HG02885 (cell line): ENCODE measurements around the gene ANO10.
A peak's percentile ranks its signal among the peaks of the same experiment; 100 is the strongest.
"Not testable (repeated sequence)": the region's sequence is repeated elsewhere in the genome, so short reads cannot be mapped to it uniquely, and the experiment has no call there.

Experiments
- ATAC-seq: cut with Tn5 transposase; IDR thresholded peaks from one replicate; pipeline ENCODE4 v1.9.1; 2021; ENCODE audit warnings: mild to moderate bottlenecking; ENCODE audit not compliant: unreplicated experiment, poor library complexity

The ANO10 gene

DNA sequence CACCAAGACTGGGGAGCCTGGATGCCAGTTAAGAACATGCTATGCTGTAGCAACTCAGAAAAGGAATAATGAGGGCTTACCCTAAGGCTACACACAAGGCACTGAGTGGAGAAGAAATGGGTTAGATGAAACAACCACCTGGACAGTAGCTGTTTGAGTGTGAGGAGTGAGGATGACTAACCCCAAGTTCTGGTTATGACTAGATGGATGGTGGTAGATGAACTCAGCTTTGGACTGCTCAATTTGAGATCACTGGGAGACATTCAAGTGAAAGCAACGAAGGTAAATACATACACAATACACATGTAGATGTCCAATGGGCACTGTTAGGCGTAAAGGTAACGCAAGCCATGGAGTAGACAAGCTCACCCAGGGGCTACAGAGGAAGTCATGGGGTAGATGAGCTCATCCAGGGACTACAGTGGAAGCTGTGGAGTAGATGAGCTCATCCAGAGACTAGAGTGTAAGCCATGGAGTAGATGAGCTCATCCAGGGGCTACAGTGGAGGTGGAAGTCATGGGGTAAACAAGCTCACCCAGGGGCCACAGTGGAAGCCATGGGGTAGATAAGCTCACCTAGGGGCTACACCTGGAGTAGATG lies 98.3 kb downstream of the ANO10 start:
- ATAC-seq, result peak; percentile 94

GRCh38 chr3:43522727-43523362 lies 99.0 kb downstream of the ANO10 start:
- ATAC-seq, result no peak

DNA sequence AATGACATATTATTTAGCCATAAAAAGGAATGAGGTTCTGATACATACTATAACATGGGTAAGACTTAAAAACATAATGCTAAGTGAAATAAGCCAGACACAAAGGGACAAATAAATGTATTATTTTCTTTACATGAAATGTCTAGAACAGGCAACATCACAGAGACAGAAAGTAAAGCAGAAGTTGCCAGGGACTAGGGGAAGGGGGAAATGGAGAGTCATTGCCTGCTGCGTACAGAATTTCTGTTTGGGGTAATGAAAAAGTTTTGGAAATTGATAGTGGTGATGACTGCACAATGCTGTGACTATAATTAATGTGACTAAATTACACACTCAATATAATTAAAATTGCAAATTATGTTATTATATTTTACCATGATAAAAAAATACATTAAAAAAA lies 99.9 kb downstream of the ANO10 start:
- ATAC-seq, result no peak

DNA sequence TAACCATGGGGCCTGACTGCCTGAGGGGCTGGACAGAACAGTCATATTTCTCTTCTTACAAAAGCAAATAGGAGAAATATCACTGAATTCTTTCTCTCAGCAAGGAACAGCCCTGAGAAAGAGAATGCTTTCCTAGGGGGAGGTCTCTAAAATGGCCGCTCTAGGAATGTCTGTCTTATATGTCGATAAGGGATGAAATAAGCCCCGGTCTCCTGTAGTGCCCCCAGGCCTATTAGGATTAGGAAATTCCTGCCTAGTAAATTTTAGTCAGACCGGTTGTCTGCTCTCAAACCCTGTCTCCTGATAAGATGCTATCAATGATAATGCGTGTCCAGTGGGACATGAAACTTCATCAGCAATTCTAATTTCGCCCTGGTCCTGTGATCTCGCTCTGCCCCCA lies 103.3 kb downstream of the ANO10 start:
- not testable (repeated sequence) for ATAC-seq

GRCh38 chr3:43515970-43516635 lies 105.7 kb downstream of the ANO10 start:
- no peak for ATAC-seq

GRCh38 chr3:43515208-43515917 lies 106.4 kb downstream of the ANO10 start:
- ATAC-seq, result no peak

- no peak for ATAC-seq
Measured at GRCh38 chr3:43512754-43513404, 108.9 kb downstream of the ANO10 start.

- ATAC-seq, result no peak
Measured at GRCh38 chr3:43506644-43507043, 115.2 kb downstream of the ANO10 start.

GRCh38 chr3:43505351-43505750 lies 116.5 kb downstream of the ANO10 start:
- no peak for ATAC-seq

DNA sequence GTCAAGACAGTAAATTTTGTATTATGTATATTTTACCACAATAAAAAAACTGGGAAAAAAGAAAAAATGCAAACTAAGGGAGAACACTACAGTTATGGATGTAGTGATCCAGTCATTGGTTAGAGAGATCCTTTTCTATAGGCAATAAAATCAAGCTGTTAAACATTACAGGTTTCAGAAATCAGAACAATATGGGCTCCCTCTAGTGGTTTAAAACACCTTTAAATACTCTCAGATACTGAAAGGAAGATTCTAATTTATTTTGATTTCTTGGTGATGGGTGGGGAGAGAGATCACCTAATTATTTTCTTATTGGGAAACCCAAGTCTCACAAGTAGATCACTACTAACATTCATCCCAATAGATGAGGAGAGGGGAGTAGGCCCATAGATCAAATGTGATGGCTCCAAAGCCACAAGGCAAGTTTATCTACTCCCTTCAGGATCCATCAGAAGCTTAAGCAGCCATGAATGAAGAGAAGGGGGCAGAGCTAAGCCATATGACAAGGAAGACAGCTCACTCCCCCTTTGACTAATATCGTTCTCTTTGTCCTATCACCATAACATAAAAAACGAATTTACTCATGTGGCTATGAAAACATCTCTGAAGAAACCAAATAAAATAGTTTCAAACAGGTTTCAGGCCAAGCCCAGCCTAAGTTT lies 118.6 kb downstream of the ANO10 start:
- ATAC-seq, result no peak

- no peak for ATAC-seq
Measured at GRCh38 chr3:43499256-43499655, 122.6 kb downstream of the ANO10 start.

DNA sequence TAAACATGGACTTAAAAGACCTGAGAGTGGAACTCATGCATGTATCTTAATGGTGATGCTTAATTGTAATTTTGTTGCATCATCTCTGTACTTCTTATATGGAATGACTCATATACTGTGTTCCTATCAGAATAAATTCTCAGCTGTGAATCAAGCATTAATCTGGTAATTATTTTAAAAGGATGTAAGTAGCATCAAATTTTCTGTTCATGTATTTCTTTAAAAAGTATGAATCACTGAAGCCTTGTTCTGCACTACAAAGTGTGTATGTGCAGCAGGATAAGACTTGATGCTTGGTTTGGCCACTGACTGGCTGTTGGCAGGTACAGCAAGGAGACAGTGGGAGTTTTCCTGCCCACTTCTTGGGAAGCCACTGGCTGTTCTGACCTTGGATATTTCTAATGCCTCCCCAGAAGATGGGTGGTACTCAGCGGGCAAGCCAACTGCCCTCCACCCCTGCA lies 123.9 kb downstream of the ANO10 start:
- no peak for ATAC-seq

DNA sequence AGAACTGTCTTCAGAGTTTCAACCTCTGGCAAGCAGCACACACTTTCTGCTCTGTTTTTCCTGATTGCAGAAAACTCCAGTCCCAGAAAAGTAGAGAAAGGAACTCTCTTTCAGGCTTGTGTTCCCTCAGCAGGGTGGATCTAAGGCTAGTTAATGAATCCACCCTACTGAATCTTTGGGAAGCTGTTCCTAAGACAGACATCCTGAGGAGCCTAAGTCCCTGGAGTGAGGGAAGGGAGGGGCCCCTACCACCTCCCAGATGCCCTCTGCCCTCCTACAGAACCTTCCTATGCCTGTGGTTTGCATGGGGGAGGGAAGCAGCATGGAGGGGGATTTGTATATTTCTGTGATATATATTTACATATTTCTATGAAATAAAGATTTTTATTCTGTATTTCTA lies 124.4 kb downstream of the ANO10 start:
- no peak for ATAC-seq

GRCh38 chr3:43496740-43497375 lies 125.0 kb downstream of the ANO10 start:
- no peak for ATAC-seq

GRCh38 chr3:43492932-43493331 lies 128.9 kb downstream of the ANO10 start:
- ATAC-seq, result not testable (repeated sequence)

- not testable (repeated sequence) for ATAC-seq
Measured at GRCh38 chr3:43491807-43492206, 130.0 kb downstream of the ANO10 start.

DNA sequence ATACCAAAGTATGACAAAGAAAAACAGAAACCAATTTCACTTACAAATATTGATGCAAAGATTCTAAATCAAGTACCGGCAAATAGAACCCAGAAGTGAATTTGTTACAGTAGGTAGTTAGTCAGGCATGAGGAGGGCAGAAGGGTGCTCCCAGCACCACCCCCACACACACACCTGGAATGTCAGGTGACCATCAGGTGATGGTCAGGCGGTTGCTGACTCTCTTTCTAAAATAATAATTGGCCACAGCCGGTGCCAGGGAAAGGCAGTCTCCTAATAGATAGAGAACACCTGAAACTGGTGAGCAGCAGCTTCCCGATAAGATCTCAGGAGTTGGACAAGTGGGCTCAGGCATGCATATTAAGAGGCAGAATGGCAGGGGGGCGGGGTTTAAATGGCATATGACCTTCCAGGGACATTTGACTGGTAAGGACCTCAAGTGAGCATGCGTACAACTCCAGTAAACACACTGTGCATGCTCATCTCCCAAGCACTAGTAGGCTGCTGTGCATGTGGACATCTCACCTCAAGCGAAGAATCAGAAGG lies 131.1 kb downstream of the ANO10 start:
- no peak for ATAC-seq

DNA sequence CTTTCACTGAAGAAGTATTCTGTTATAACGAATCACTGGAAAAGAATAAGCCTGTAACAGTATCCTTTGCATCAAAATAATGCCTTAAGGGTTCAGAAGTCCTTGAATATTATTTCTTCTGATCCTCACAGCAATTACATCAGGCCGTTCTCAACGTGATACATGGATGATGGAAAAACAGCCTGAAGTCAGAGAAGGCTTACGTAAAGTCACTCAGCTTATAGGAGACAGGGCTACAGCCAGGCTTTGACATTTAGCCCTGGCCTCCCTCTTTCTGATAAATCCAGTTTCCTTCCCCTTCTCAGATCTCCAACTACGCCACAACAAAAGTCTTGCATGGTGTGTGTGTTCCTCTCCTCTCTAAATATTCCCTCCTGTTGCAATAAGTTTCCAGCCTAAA lies 131.9 kb downstream of the ANO10 start:
- ATAC-seq, result no peak

DNA sequence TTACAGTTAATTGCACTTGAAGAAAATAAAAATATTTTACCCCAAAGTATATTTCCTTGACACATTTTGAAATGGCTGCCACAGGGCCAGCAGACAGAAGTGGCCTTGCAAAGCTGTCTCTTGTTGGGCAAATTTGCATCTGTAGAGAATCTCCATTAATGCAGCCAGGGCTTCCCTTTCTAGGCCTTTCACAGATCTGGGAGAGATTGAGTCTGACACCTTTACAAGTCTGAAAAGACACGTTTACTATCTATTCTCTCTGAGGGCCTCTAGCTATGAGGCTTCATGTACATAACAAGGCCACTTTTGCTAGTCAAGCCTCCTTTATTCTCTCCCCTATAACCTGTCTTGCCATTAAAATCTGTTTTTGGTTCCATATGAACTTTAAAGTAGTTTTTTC lies 135.9 kb downstream of the ANO10 start:
- ATAC-seq, result no peak
